Fibroblast of skin of scalp (primary cell): ENCODE data around the gene SPTBN4. TPM values are rescaled to one million over a fixed set of nuclear protein-coding genes. Genes with fewer than 3 reads are reported as not detected.
"Not testable (repeated sequence)": the region's sequence is repeated elsewhere in the genome, so short reads cannot be mapped to it uniquely, and the experiment has no call there.

Experiments used
- DNase-seq: peaks from one replicate; pipeline ENCODE4 v3.0.0-alpha.2; 2013
- polyA plus RNA-seq, 2 experiments: library from polyadenylated mRNA; unstranded; fragments of 120-200 nt; gene quantifications; one replicate each; pipeline ENCODE4 v1.2.1, GENCODE V29; 2013; ENCODE audit not compliant: insufficient read length in 2 of 2

The SPTBN4 gene
- polyA plus RNA-seq (2013, experiment 1 of 2; ENCODE audit: insufficient read length) = 0.49 TPM
- 0.71 TPM for polyA plus RNA-seq (2013, experiment 2 of 2; ENCODE audit: insufficient read length)

DNA sequence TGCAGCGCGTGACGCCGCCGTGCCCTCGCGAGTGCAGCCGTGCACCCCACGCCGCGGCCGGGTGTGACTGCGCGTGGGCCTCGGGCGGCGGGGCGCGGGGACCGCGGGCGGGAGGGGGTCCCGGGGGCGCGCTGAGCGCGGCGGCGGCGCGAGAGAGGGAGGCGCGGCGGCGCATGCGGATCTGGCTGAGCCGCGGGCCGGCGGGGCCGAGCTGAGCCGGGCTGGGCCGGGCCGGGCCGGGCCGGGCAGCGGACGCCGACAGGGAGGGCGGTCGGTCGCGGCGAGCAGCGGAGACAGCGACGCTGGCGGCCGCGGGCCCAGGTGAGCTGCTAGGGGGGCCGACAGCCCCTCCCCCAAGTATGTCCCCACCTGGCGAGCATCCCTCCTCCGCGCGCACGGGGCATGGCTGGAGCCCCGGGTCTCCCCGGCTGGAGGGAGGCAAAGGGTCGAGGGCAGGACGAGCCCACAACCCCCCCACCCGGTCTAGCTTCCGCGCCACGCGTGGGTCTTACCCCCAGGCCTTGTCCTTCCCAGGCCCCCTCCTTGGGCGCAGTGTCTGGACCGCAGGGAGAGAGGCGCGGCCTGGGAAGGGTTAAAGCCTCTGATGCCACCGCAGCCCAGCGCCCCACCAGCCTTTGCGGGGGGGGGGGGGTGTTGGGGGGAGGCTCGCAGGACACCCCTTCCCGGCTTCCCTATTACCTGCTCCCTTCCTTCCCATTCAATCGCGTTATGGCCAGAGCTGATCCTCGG is at the start of gene SPTBN4:
SPTBN4 (plus strand) TSS at position 17 of the 750 bp plus-strand sequence. CDS start 5,621 bp downstream, outside the sequence.
- no peak for DNase-seq

GRCh38 chr19:40417643-40417981 is 49.2 kb upstream of the SPTBN4 start:
- DNase-seq = no peak

DNA sequence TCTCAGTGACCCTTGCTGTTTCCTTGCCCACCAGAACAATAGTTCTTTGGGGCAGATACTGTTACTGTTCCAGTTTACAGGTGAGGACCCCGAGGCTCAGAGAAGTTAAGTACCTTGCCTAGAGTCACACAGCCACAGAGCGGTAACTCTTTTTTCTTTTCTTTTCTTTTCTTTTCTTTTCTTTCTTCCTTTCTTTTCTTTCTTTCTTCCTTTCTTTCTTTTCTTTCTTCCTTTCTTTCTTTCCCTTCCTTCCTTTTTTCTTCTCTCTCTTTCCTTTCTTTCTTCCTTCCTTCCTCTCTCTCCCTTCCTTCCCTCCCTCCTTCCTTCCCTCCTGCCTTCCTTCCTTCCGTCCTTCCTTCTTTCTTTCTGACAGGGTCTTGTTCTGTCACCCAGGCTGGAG is 48.8 kb upstream of the SPTBN4 start:
- no peak for DNase-seq

- DNase-seq = no peak
Measured at GRCh38 chr19:40419066-40419612, 47.7 kb upstream of the SPTBN4 start.

DNA sequence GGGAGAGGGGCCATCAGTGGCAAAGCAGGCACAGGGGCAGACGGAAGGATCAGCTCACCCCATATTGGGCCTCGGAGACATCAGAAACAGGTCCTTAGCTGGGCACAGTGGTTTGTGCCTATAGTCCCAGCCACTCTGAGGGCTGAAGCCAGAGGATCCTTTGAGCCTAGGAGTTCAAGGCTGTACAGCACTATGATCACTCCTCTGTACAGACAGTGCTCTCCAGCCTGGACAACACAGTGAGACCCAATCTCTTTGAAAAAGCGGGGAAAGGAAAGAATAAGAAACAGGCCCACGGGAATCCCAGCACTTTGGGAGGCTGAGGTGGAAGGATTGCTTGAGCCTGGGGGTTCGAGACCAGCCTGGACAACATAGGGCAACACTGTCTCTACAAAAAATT is 47.0 kb upstream of the SPTBN4 start:
- no peak for DNase-seq

DNA sequence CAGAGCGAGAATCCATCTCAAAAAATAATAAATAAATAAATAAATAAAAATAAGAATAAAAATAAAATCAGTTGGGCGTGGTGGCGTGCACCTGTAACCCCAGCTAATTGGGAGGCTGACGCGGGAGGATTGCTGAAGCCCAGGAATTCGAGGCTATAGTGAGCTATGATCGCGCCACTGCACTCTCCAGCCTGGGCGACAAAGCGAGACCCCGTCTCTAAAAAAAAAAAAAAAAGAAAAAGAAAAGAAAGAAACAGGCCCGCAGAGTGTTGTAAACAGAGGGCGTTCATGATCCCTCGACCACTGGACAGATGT is 46.4 kb upstream of the SPTBN4 start:
- no peak for DNase-seq

DNA sequence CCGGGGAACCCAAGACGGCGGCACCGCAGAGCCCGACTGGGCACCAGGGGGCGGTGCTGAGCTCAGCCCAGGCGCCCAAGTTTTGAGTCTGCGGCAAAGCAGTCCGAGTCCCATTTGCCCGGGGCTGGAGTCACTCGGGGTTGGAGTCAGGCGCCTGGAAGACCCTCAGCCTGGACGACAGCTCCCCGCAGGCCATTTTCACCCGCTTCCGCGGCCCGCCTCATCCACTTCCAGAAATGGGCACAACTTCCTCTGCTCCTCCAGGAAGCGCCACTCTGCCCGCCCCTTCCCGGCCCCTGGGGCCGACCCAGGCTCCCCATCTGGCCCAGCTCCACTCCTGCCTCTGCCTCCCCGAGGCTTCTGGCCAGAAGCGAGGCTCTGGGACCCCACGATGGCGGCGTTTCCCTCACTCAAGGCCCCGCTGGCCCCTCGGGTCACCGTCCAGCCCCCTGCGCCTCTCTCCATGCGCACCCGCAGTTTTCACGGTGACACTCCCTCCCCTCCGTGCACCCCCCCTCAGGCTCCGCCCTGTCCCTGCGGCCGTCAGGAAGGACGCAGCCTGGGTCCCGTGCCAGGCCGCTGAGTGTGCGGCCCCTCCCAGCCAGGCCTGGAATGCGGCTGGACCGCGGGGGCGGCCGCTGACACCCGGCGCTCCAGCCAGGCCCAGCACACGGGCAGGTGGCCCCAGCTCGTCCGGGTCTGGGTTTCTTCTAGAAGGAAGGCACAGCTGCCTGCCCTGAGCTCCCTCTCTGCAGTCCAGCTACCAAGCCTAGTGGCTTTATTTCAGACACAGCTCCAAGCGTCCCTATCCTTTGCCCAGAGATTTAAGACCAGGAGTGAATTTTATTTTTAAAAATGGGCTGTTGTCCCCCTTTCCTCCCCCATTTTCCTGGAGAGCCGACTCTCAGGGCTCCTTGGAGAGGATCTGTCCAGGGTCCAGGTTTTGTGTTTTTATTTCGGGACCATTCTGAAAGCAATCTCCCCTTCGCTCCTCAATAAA is 45.7 kb upstream of the SPTBN4 start:
- peak; percentile 89 for DNase-seq

DNA sequence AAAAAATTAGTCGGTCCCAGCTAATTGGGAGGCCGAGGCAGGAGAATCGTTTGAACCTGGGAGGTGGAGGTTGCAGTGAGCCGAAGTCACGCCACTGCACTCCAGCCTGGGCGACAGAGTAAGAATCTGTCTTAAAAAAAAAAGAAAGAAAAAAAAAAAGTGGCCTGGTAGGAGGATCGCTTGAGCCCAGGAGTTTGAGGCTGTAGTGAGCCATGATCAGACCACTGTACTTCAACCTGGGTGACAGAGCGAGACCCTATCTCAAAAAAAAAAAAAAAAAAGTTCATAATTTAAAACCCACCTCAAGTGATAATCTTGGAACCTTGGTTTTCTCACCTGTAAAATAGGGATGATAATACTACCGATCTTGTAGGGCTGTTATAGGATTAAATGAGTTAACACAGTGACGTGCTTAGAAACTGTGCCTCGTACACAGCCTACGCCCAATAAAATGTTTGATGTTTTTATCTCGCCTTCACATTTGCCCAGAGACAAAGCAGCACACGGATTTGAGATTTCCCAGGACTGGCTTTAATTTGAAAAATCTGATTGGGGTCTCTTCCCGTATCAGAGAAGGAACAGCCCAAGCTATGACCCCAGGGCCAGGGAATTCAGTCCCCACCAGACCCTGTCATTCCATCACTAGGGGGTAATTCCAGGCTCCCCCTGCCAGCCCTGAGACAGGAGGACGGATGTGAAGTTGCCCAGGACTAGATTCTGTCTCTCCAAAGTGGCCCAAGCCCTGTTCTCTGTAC is 44.6 kb upstream of the SPTBN4 start:
- no peak for DNase-seq

GRCh38 chr19:40422748-40423566 is 43.8 kb upstream of the SPTBN4 start:
- no peak for DNase-seq

- no peak for DNase-seq
Measured at GRCh38 chr19:40423938-40424337, 42.9 kb upstream of the SPTBN4 start.

- peak; percentile 40 for DNase-seq
Measured at GRCh38 chr19:40424637-40425449, 42.0 kb upstream of the SPTBN4 start.

GRCh38 chr19:40425450-40426287 is 41.1 kb upstream of the SPTBN4 start, which contains the start of gene SERTAD1:
Gene SERTAD1 (minus strand): TSS chr19:40425992. CDS start chr19:40423546, 2,446 bp downstream.
- peak; percentile 100 for DNase-seq

GRCh38 chr19:40428197-40428596 is 38.6 kb upstream of the SPTBN4 start:
- DNase-seq = not testable (repeated sequence)

GRCh38 chr19:40430242-40430641 is 36.6 kb upstream of the SPTBN4 start:
- not testable (repeated sequence) for DNase-seq

- DNase-seq = no peak
Measured at GRCh38 chr19:40431698-40432097, 35.1 kb upstream of the SPTBN4 start.

- not testable (repeated sequence) for DNase-seq
Measured at GRCh38 chr19:40432760-40433159, 34.0 kb upstream of the SPTBN4 start.

DNA sequence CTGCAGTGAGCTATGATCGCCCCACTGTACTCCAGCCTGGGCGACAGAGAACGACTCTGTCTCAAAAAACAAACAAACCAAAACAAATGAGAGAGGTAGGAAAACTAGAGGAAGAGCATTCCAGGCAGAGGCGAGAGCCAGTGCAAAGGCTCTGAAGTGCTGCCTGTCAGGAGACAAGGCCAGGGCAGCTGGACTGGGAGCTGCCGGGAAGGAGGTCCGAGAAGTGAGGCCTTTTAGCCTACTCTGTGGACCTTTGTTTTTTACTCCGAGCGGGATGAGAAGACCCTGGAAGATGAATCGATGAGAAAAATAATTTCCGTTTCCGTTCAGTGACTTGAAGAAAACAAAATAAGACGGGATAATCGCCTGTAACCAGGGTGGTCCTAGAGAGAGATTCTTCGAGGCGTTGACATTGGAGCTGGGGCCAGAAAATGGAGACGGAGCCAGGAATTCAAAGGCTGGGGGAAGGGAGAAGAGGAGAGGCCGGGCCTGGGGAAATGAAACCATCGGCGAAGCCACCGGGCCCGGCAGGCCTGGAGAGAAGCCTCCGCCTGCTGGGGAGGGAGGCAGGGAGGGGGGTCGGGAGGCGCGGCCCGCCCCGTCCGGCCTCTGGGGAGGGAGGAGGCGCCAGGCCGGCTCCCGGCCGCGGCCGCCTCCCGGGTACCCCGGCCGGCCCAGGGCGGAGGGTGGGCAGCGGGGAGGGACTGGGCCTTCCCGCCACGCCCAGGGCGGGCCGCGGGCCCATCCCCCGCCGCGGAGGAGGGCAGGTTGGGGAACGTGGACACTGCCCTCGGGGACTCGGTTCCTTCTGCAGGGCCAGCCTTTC is 33.2 kb upstream of the SPTBN4 start:
- peak; percentile 95 for DNase-seq

DNA sequence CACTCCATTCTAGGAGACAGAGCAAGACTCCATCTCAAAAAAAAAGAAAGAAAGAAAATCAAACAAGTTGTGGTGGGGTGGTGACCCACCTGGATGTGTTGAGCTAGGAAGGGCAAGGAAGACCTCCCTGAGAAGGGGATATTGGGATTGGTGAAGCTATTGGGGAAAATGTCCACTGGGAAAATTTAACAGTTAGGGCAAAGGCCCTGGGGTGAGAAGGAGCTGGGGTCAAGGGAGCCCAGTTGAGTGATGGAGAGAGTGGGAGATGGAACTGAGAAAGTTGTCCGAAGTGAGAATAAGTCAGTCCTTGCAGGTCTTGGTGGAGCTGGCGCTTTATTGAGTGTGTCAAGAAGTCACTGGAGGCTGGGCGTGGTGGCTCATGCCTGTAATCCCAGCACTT is 28.5 kb upstream of the SPTBN4 start:
- no peak for DNase-seq
